MM.1S (cell line): ENCODE measurements around the gene ZNF43.
"Not testable (repeated sequence)": the region's sequence is repeated elsewhere in the genome, so short reads cannot be mapped to it uniquely, and the experiment has no call there.

Experiments used
- DNase-seq: peaks from one replicate; pipeline ENCODE4 v3.0.0-alpha.2; 2015
- H2AFZ ChIP-seq: fragments of 300-600 bp; sonication (generic); 2 replicates; pipeline ENCODE4 v1.6.0; 2016; ENCODE audit warnings: antibody characterized with exemption, low read length
- H3F3A ChIP-seq: fragments of 300-600 bp; sonication (generic); 2 replicates; pipeline ENCODE4 v1.6.1; 2016; ENCODE audit warnings: mild to moderate bottlenecking, antibody characterized with exemption, low read length, moderate library complexity, mixed read lengths; ENCODE audit not compliant: insufficient read depth
- H3K27ac ChIP-seq: fragments of 300-600 bp; sonication (generic); 2 replicates; pipeline ENCODE4 v1.5.1; 2016; ENCODE audit warnings: mild to moderate bottlenecking, low read length
- H3K27me3 ChIP-seq: fragments of 300-600 bp; sonication (generic); replicated peaks from 2 replicates; pipeline ENCODE4 v1.6.0; 2016; ENCODE audit warnings: low read length; ENCODE audit not compliant: insufficient read depth
- H3K36me3 ChIP-seq: fragments of 300-600 bp; sonication (generic); replicated peaks from 2 replicates; pipeline ENCODE4 v1.6.1; 2016; ENCODE audit warnings: mild to moderate bottlenecking, low read length, mixed read lengths; ENCODE audit not compliant: insufficient read depth
- H3K4me1 ChIP-seq: fragments of 300-600 bp; sonication (generic); 2 replicates; pipeline ENCODE4 v1.6.1; 2016; ENCODE audit warnings: low read length, mixed read lengths
- H3K4me2 ChIP-seq: fragments of 300-600 bp; sonication (generic); 2 replicates; pipeline ENCODE4 v1.6.0; 2016; ENCODE audit warnings: low read depth, low read length
- H3K4me3 ChIP-seq: fragments of 300-600 bp; sonication (generic); 2 replicates; pipeline ENCODE4 v1.5.1; 2016; ENCODE audit warnings: low read length, mixed read lengths
- H3K79me2 ChIP-seq: fragments of 300-600 bp; sonication (generic); 2 replicates; pipeline ENCODE4 v1.6.1; 2016; ENCODE audit warnings: mixed run types, low read length, mixed read lengths
- H3K9ac ChIP-seq: fragments of 300-600 bp; sonication (generic); 2 replicates; pipeline ENCODE4 v1.6.1; 2016; ENCODE audit warnings: low read length, mixed read lengths
- H3K9me2 ChIP-seq: fragments of 300-600 bp; sonication (generic); replicated peaks from 2 replicates; pipeline ENCODE4 v1.6.1; 2016; ENCODE audit warnings: mild to moderate bottlenecking, low read length, mixed read lengths; ENCODE audit not compliant: insufficient read depth
- H3K9me3 ChIP-seq: fragments of 300-600 bp; sonication (generic); replicated peaks from 2 replicates; pipeline ENCODE4 v1.6.1; 2016; ENCODE audit warnings: mild to moderate bottlenecking, low read length, mixed read lengths; ENCODE audit not compliant: insufficient read depth
- H4K20me1 ChIP-seq: fragments of 300-600 bp; sonication (generic); 2 replicates; pipeline ENCODE4 v1.6.1; 2016; ENCODE audit warnings: mild to moderate bottlenecking, low read length, moderate library complexity, mixed read lengths; ENCODE audit not compliant: insufficient read depth
- EZH2 ChIP-seq: fragments of 300-600 bp; sonication (generic); optimal IDR thresholded peaks from 2 replicates; pipeline ENCODE3; 2017; ENCODE audit warnings: low read depth, mild to moderate bottlenecking, antibody characterized with exemption, low read length, mixed read lengths
- EZH2phosphoT487 ChIP-seq: fragments of 300-600 bp; sonication (generic); IDR thresholded peaks from 2 replicates; pipeline ENCODE4 v1.6.1; 2018; ENCODE audit warnings: antibody characterized with exemption, low read length
- TF ChIP-seq, protein P1 (sequence below): fragments of 300-600 bp; sonication (generic); IDR thresholded peaks from 2 replicates; pipeline ENCODE4 v1.5.1; 2016; ENCODE audit warnings: antibody characterized with exemption, low read length, mixed read lengths

ZNF43 gene

DNA sequence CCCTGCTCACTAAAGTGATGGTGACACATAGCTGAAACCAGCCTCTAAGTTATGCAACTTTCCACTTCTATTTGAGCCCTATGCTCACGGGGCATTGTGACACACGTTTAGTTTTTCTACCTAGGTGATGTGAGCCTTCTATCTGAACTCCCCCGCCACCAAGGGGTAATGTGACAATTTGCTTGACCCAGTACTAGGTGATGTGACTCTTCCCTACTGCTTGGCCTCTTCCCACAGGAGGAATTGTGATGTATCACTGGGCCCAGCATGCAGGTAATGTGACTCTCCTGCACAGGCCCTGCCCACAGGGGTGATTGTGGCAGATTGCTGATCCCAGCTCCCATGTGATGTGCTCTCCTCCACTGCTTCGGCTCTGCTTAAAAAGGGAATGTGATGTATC is 42.7 kb upstream of the ZNF43 start:
- Histone ChIP-seq H3K4me2 (no peak overlapping the region), H3K27me3 (no peaks in the 10 kb centered on the region), H3K9me3 (no peaks in the 10 kb centered on the region), H3K9me2 (no peaks in the 10 kb centered on the region), H3K4me3 (no peak overlapping the region), H3K79me2 (no peaks in the 10 kb centered on the region), H3F3A (no peaks in the 10 kb centered on the region), H4K20me1 (no peaks in the 10 kb centered on the region), H3K9ac (no peak overlapping the region), H2AFZ (no peak overlapping the region), H3K36me3 (no peaks in the 10 kb centered on the region), H3K27ac (no peak overlapping the region), H3K4me1 (no peaks in the 10 kb centered on the region)
- TF ChIP-seq EZH2 (no peak), EZH2phosphoT487 (no peak)
- TF ChIP-seq, protein P1, sequence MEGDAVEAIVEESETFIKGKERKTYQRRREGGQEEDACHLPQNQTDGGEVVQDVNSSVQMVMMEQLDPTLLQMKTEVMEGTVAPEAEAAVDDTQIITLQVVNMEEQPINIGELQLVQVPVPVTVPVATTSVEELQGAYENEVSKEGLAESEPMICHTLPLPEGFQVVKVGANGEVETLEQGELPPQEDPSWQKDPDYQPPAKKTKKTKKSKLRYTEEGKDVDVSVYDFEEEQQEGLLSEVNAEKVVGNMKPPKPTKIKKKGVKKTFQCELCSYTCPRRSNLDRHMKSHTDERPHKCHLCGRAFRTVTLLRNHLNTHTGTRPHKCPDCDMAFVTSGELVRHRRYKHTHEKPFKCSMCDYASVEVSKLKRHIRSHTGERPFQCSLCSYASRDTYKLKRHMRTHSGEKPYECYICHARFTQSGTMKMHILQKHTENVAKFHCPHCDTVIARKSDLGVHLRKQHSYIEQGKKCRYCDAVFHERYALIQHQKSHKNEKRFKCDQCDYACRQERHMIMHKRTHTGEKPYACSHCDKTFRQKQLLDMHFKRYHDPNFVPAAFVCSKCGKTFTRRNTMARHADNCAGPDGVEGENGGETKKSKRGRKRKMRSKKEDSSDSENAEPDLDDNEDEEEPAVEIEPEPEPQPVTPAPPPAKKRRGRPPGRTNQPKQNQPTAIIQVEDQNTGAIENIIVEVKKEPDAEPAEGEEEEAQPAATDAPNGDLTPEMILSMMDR, result no peak
- DNase-seq, result no peak

DNA sequence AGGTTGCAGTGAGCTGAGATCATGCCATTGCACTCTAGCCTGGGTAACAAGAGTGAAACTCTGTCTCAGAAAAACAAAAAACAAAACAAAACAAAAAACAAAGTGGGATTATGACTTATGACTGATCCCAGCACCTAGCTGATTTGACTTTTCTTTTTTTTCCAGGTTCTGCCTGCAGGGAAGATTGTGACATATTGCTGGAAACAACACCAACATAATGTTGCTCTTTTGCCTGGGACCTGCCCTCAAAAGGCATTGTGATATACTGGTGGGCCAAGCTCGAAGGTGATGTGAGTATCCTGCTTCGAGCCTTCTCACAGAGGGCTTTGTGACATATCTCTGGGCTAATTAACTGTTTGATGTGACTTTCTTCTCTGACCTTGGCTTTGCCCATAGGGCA is 42.0 kb upstream of the ZNF43 start:
- TF ChIP-seq EZH2phosphoT487, result no peak
- TF ChIP-seq, protein P1, result no peak
- TF ChIP-seq EZH2, result no peak
- Histone ChIP-seq H2AFZ (no peak overlapping the region), H3F3A (no peaks in the 10 kb centered on the region), H3K79me2 (no peaks in the 10 kb centered on the region), H3K9ac (no peak overlapping the region), H3K9me3 (no peaks in the 10 kb centered on the region), H3K9me2 (no peaks in the 10 kb centered on the region), H3K4me3 (no peak overlapping the region), H3K4me2 (no peak overlapping the region), H3K4me1 (no peaks in the 10 kb centered on the region), H3K27ac (no peak overlapping the region), H4K20me1 (no peaks in the 10 kb centered on the region; the same call in 1 of the 2 replicates), H3K27me3 (no peaks in the 10 kb centered on the region), H3K36me3 (no peaks in the 10 kb centered on the region)
- DNase-seq, result no peak

DNA sequence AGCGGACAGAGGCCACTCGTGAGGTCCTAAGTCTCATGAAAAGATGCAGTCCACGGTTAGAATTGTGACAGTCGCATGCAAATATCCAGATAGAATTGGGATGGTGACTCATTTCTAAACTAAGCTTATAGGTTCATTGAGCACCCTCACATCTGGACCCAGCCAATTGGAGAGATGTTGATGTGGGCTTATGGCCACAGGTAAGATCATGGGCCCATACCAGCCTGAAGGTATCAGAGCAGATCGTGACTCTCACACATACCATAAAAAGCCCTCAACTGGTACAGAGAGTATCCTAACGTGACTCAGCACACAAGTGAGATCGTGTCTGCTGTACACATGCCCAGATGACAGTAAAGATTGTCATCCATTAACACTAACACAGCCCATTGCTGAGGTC is 40.6 kb upstream of the ZNF43 start:
- not testable (repeated sequence) for DNase-seq, H3K4me2 ChIP-seq

DNA sequence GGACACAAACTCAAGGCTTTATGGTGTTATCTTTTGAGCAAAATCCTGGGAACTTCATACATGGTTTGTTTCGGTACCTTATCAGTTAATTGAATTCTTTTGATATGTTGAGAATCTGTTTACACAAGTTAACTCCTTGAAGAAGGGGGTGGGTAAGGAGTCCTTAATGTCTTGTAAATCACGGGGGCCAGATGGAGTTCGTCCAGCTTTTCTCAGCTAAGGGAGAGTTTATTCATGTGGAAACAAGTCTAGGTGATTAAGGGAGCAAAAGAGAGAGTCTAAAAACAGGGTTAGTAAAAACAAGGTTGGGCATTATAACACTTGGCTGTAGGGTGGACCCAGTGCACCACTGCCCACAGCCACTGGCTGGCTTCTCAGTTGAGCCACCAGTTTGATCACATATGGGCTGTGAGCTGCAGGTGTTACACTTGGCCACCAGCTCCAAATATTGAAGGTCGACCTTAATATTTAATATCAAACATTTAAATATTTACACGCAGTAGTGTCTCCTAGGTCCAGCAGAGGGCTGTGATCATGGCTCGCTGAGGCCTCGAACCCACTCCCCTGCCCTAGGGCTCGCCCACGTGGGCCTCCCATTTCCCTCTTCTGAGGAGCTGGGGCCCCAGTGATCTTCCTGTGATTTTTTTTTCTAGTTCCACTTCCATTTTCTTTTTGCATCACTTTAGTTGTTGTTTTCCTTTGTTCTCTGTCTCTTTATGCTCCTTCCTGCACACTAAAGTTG is 21.0 kb upstream of the ZNF43 start:
- no peaks in the 10 kb centered on the region for H4K20me1 ChIP-seq
- H3K4me2 ChIP-seq, result no peak overlapping the region
- no peaks in the 10 kb centered on the region for H3K36me3 ChIP-seq
- no peak overlapping the region for H3K4me3 ChIP-seq
- H3K79me2 ChIP-seq, result no peaks in the 10 kb centered on the region
- no peak overlapping the region for H3K9ac ChIP-seq
- no peaks in the 10 kb centered on the region for H3K4me1 ChIP-seq
- no peak overlapping the region for H2AFZ ChIP-seq
- no peaks in the 10 kb centered on the region for H3K27me3 ChIP-seq
- H3K27ac ChIP-seq, result no peak overlapping the region
- no peaks in the 10 kb centered on the region for H3K9me3 ChIP-seq
- no peaks in the 10 kb centered on the region for H3K9me2 ChIP-seq
- TF ChIP-seq, protein P1, result no peak
- TF ChIP-seq EZH2phosphoT487 (no peak), EZH2 (no peak)
- no peak for DNase-seq
- no peaks in the 10 kb centered on the region for H3F3A ChIP-seq

More for the DNA sequence above, 40.6 kb upstream of the ZNF43 start:
- not testable (repeated sequence) for H3K4me1 ChIP-seq, H3K4me3 ChIP-seq, H3F3A ChIP-seq, H3K27me3 ChIP-seq, H3K9me3 ChIP-seq, H3K9ac ChIP-seq, H3K79me2 ChIP-seq, H3K27ac ChIP-seq, H2AFZ ChIP-seq, H3K36me3 ChIP-seq, H4K20me1 ChIP-seq, H3K9me2 ChIP-seq
